ENCODE results near the gene GHRHR.

GRCh38 chr7:31003721-31004120 is 40.0 kb downstream of the GHRHR start:
- TF ChIP-seq CTCF (IDR thresholded peaks at IDR 0.05; ENCODE audit: low read depth, low read length) (no peak), POLR2A (IDR thresholded peaks at IDR 0.05; ENCODE audit: extremely low read depth, insufficient read length) (no peak), MAX (IDR thresholded peaks at IDR 0.05; ENCODE audit: low read depth, low read length) (no peak), MYC (IDR thresholded peaks at IDR 0.05; ENCODE audit: low read depth, low read length) (no peak)

All from NB4 (cell line).